DND-41 (cell line): Measurements from ENCODE around the gene KLHL36.

Experiments
- EZH2 ChIP-seq: IDR thresholded peaks from 3 replicates; pipeline ENCODE4 v1.6.1; 2012; ENCODE audit warnings: borderline replicate concordance, low read depth, mild to moderate bottlenecking, moderate library complexity, low read length, inconsistent platforms; ENCODE audit not compliant: severe bottlenecking
- TF ChIP-seq, protein P1 (sequence below): IDR thresholded peaks from 2 replicates; pipeline ENCODE4 v1.5.1; 2012; ENCODE audit warnings: borderline replicate concordance, low read length, moderate library complexity, mild to moderate bottlenecking; ENCODE audit not compliant: poor library complexity, severe bottlenecking; ENCODE audit errors: extremely low read depth

DNA sequence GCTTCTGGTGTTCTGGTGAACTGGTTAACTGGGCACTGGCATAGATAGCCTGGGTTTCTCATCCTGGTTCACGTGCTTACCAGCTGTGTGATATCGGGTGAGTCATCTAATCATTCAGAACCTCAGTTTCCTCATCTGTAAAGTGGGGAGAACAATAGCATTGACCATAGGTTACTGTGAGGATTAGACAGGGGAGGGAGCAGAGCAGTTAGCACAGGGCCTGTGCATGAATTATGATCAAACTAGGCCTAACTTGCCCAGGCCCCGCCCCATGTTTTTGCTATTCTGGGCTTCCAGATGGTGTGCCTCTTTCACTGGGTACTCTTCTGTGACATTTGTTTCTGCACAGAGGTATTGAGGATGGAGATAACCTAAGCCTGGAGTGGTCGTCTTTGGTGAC is 4.6 kb upstream of the KLHL36 start:
- TF ChIP-seq, protein P1, sequence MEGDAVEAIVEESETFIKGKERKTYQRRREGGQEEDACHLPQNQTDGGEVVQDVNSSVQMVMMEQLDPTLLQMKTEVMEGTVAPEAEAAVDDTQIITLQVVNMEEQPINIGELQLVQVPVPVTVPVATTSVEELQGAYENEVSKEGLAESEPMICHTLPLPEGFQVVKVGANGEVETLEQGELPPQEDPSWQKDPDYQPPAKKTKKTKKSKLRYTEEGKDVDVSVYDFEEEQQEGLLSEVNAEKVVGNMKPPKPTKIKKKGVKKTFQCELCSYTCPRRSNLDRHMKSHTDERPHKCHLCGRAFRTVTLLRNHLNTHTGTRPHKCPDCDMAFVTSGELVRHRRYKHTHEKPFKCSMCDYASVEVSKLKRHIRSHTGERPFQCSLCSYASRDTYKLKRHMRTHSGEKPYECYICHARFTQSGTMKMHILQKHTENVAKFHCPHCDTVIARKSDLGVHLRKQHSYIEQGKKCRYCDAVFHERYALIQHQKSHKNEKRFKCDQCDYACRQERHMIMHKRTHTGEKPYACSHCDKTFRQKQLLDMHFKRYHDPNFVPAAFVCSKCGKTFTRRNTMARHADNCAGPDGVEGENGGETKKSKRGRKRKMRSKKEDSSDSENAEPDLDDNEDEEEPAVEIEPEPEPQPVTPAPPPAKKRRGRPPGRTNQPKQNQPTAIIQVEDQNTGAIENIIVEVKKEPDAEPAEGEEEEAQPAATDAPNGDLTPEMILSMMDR = no peak
- no peak for TF ChIP-seq EZH2
